ENCODE data around the gene SERINC1.

DNA sequence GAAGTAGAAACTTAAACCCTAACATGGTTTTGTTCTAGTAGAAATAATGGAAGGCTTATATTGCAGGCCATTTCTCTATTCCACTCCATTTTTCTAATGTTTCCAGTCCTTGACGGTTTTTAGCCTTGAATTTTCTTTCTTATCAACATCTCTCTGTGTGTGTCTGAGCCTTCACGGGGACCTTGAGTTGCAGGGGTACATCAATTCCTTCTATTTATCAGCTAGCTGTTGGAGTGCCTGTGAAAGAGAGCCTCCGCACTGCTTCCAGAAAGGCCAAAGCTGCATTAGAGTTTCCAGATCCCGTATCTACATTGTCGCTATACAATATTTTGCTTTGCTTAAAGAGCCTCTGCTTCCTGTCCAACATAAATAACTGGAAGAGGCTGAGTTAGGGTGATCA is 77.6 kb downstream of the SERINC1 start:
- TF ChIP-seq, protein P1, sequence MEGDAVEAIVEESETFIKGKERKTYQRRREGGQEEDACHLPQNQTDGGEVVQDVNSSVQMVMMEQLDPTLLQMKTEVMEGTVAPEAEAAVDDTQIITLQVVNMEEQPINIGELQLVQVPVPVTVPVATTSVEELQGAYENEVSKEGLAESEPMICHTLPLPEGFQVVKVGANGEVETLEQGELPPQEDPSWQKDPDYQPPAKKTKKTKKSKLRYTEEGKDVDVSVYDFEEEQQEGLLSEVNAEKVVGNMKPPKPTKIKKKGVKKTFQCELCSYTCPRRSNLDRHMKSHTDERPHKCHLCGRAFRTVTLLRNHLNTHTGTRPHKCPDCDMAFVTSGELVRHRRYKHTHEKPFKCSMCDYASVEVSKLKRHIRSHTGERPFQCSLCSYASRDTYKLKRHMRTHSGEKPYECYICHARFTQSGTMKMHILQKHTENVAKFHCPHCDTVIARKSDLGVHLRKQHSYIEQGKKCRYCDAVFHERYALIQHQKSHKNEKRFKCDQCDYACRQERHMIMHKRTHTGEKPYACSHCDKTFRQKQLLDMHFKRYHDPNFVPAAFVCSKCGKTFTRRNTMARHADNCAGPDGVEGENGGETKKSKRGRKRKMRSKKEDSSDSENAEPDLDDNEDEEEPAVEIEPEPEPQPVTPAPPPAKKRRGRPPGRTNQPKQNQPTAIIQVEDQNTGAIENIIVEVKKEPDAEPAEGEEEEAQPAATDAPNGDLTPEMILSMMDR (IDR thresholded peaks at IDR 0.05): no peak
- TF ChIP-seq POLR2A (IDR thresholded peaks at IDR 0.05): no peak

Data from breast epithelium (tissue), 3 donors.